Epithelial cell of esophagus (primary cell): ENCODE measurements around the gene SH3PXD2A.

Experiments
- DNase-seq: peaks from one replicate; pipeline ENCODE4 v3.0.0; 2010; ENCODE audit warnings: low read depth
- H3K4me3 ChIP-seq: 2 replicates; pipeline ENCODE4 v1.5.1; 2011; ENCODE audit warnings: mild to moderate bottlenecking, low read length, control low read depth
- CTCF ChIP-seq: IDR thresholded peaks from 2 replicates; pipeline ENCODE4 v1.5.1; 2011; ENCODE audit warnings: low read depth, mild to moderate bottlenecking, low read length, control low read depth, inconsistent platforms; ENCODE audit not compliant: insufficient read depth; ENCODE audit errors: missing control alignments

Gene SH3PXD2A

GRCh38 chr10:103653581-103654037 lies 201.8 kb downstream of the SH3PXD2A start:
- no peak for TF ChIP-seq CTCF

GRCh38 chr10:103652599-103653281 lies 202.6 kb downstream of the SH3PXD2A start:
- DNase-seq = no peak
- no peak for TF ChIP-seq CTCF
- H3K4me3 ChIP-seq = no peak overlapping the region

More at GRCh38 chr10:103653581-103654037, 201.8 kb downstream of the SH3PXD2A start:
- peak; percentile 40 for DNase-seq
- H3K4me3 ChIP-seq = no peak overlapping the region

GRCh38 chr10:103651783-103652476 lies 203.4 kb downstream of the SH3PXD2A start:
- DNase-seq = no peak
- no peak overlapping the region for H3K4me3 ChIP-seq
- no peak for TF ChIP-seq CTCF

GRCh38 chr10:103651333-103651732 lies 204.0 kb downstream of the SH3PXD2A start:
- H3K4me3 ChIP-seq = no peak overlapping the region
- DNase-seq = no peak
- TF ChIP-seq CTCF = no peak

- no peak overlapping the region for H3K4me3 ChIP-seq
- no peak for DNase-seq
- TF ChIP-seq CTCF = no peak
Observed at GRCh38 chr10:103649654-103650423, 205.5 kb downstream of the SH3PXD2A start.

- no peak for DNase-seq
- TF ChIP-seq CTCF = no peak
- no peak overlapping the region for H3K4me3 ChIP-seq
Observed at GRCh38 chr10:103648636-103649532, 206.5 kb downstream of the SH3PXD2A start.
